Testis (tissue), 2 donors: ENCODE measurements around the gene GRIK2.

Source experiments
- CTCF ChIP-seq, 3 experiments: fragments of 450-650 bp in 2 of 3; fragments of 200-600 bp in 1 of 3; sonication (generic) in 1 of 3; IDR thresholded peaks; one replicate each; pipeline ENCODE4 v1.5.1; 2016 to 2019; ENCODE audit warnings: antibody characterized with exemption in 3 of 3, mild to moderate bottlenecking in 2 of 3, moderate library complexity in 1 of 3
- POLR2A ChIP-seq: fragments of 450-650 bp; IDR thresholded peaks from one replicate; pipeline ENCODE4 v1.6.1; 2017; ENCODE audit warnings: antibody characterized with exemption, mild to moderate bottlenecking, moderate library complexity

- TF ChIP-seq CTCF (IDR thresholded peaks at IDR 0.05) (no peak), POLR2A (no peak)
These were observed 347.1 kb downstream of the GRIK2 start for GRCh38 chr6:101740631-101741030.
